Thoracic aorta endothelial cell (primary cell): Measurements from ENCODE around the gene METTL25. TPM values are rescaled to one million over a fixed set of nuclear protein-coding genes. Genes with fewer than 3 reads are reported as not detected.

ENCODE experiments used
- total RNA-seq: library from RNA; depleted of rRNA; stranded (reverse); fragments of >200 nt; gene quantifications from 2 replicates; pipeline ENCODE4 v1.2.3, GENCODE V29; 2012

METTL25 gene
- total RNA-seq: 14.4 and 18.1 TPM in 2 replicates

GRCh38 chr12:82358200-82359114, at the start of gene METTL25, which contains the start of gene CCDC59:
Gene METTL25, plus strand, starts transcription at chr12:82358529. Its CDS starts 37 bp downstream, at chr12:82358566.
Gene CCDC59, minus strand, starts transcription at chr12:82358387. Its CDS starts 11 bp downstream, at chr12:82358376.

Other genes with a start within 250 kb of the METTL25 start
- gene CCDC59, start 142 bp upstream of the METTL25 start, total RNA-seq: 64.1 and 68.9 TPM in 2 replicates